Neural cell (in vitro differentiated cells): ENCODE measurements around the gene UTRN. TPM values are rescaled to one million over a fixed set of nuclear protein-coding genes. Genes with fewer than 3 reads are reported as not detected.

Experiments used
- H2AFZ ChIP-seq: fragments of 200-600, 300-800 bp; sonication (generic), shearing (Covaris generic); 2 replicates; pipeline ENCODE4 v1.6.0; 2014; ENCODE audit warnings: low read depth, mild to moderate bottlenecking, antibody characterized with exemption, low read length, moderate library complexity
- H3F3A ChIP-seq: fragments of 200-600 bp; shearing (Covaris generic); 2 replicates; pipeline ENCODE4 v1.6.1; 2016; ENCODE audit warnings: mild to moderate bottlenecking, moderate library complexity, mixed read lengths, antibody characterized with exemption, low read length; ENCODE audit not compliant: insufficient read depth, poor library complexity, severe bottlenecking
- H3K27ac ChIP-seq: fragments of 200-600, 300-800 bp; sonication (generic), shearing (Covaris generic); 2 replicates; pipeline ENCODE4 v1.5.1; 2014; ENCODE audit warnings: mild to moderate bottlenecking, low read length, moderate library complexity
- H3K27me3 ChIP-seq: fragments of 300-800, 200-600 bp; sonication (generic), shearing (Covaris generic); 2 replicates; pipeline ENCODE4 v1.6.0; 2014; ENCODE audit warnings: mild to moderate bottlenecking, low read depth, low read length, moderate library complexity; ENCODE audit not compliant: insufficient read depth
- H3K36me3 ChIP-seq: fragments of 300-800, 200-600 bp; sonication (generic), shearing (Covaris generic); 2 replicates; pipeline ENCODE4 v1.5.1; 2014; ENCODE audit warnings: mild to moderate bottlenecking, antibody characterized with exemption, low read length, moderate library complexity; ENCODE audit not compliant: insufficient read depth
- H3K4me2 ChIP-seq: fragments of 300-800, 200-600 bp; sonication (generic), shearing (Covaris generic); 2 replicates; pipeline ENCODE4 v1.6.0; 2014; ENCODE audit warnings: mild to moderate bottlenecking, low read length
- H3K4me3 ChIP-seq: fragments of 300-800, 200-600 bp; sonication (generic), shearing (Covaris generic); 2 replicates; pipeline ENCODE4 v1.5.1; 2014; ENCODE audit warnings: mild to moderate bottlenecking, low read length, moderate library complexity
- H3K79me2 ChIP-seq: fragments of 200-600 bp; shearing (Covaris generic); replicated peaks from 2 replicates; pipeline ENCODE4 v1.6.0; 2014; ENCODE audit warnings: mild to moderate bottlenecking, low read length, moderate library complexity; ENCODE audit not compliant: insufficient read depth
- H3K9ac ChIP-seq: fragments of 300-800, 200-600 bp; sonication (generic), shearing (Covaris generic); 2 replicates; pipeline ENCODE4 v1.6.1; 2016; ENCODE audit warnings: mild to moderate bottlenecking, low read length, mixed read lengths
- H3K9me2 ChIP-seq: fragments of 200-600 bp; shearing (Covaris generic); 2 replicates; pipeline ENCODE4 v1.6.1; 2016; ENCODE audit warnings: mild to moderate bottlenecking, low read length, mixed read lengths; ENCODE audit not compliant: insufficient read depth
- H3K9me3 ChIP-seq: fragments of 200-600, 300-800 bp; sonication (generic), shearing (Covaris generic); 2 replicates; pipeline ENCODE4 v1.6.1; 2016; ENCODE audit warnings: mild to moderate bottlenecking, mixed run types, low read length, moderate library complexity, mixed read lengths
- H4K20me1 ChIP-seq: fragments of 200-600 bp; shearing (Covaris generic); 2 replicates; pipeline ENCODE4 v1.6.1; 2016; ENCODE audit warnings: mild to moderate bottlenecking, mixed run types; ENCODE audit not compliant: insufficient read depth
- CTCF ChIP-seq: fragments of 450-650 bp; IDR thresholded peaks from 2 replicates; pipeline ENCODE4 v1.5.1; 2014; ENCODE audit warnings: antibody characterized with exemption, mild to moderate bottlenecking, moderate library complexity; ENCODE audit not compliant: poor library complexity, severe bottlenecking
- EP300 ChIP-seq: fragments of 450-650 bp; conservative IDR thresholded peaks from 2 replicates; pipeline ENCODE4 v1.6.1; 2014; ENCODE audit warnings: antibody characterized with exemption, mild to moderate bottlenecking, moderate library complexity; ENCODE audit not compliant: poor library complexity, severe bottlenecking
- EZH2 ChIP-seq: fragments of 200-600, 300-800 bp; shearing (Covaris generic), sonication (generic); IDR thresholded peaks from 2 replicates; pipeline ENCODE4 v1.6.1; 2014; ENCODE audit warnings: antibody characterized with exemption, low read length, borderline replicate concordance, mild to moderate bottlenecking; ENCODE audit not compliant: insufficient read depth, poor library complexity, severe bottlenecking
- MXI1 ChIP-seq: fragments of 450-650 bp; conservative IDR thresholded peaks from 2 replicates; pipeline ENCODE4 v1.6.1; 2014; ENCODE audit warnings: antibody characterized with exemption, mild to moderate bottlenecking; ENCODE audit not compliant: poor library complexity, severe bottlenecking
- POLR2AphosphoS5 ChIP-seq: IDR thresholded peaks from 2 replicates; pipeline ENCODE4 v1.6.1; 2012
- RAD21 ChIP-seq: fragments of 450-650 bp; conservative IDR thresholded peaks from 2 replicates; pipeline ENCODE4 v1.6.1; 2014; ENCODE audit warnings: antibody characterized with exemption, mild to moderate bottlenecking, moderate library complexity
- REST ChIP-seq: IDR thresholded peaks from 2 replicates; pipeline ENCODE4 v1.6.1; 2012; ENCODE audit warnings: borderline replicate concordance
- SMC3 ChIP-seq: fragments of 450-650 bp; conservative IDR thresholded peaks from 2 replicates; pipeline ENCODE4 v1.6.1; 2014; ENCODE audit warnings: antibody characterized with exemption, mild to moderate bottlenecking, moderate library complexity; ENCODE audit not compliant: poor library complexity
- TAF1 ChIP-seq: IDR thresholded peaks from 2 replicates; pipeline ENCODE4 v1.6.1; 2012; ENCODE audit warnings: low read depth
- polyA plus RNA-seq: library from polyadenylated mRNA; depleted of rRNA; stranded (reverse); fragments of >200 nt; gene quantifications from 2 replicates; pipeline ENCODE4 v1.2.3, GENCODE V29; 2014

UTRN gene
- polyA plus RNA-seq, 1 donor from 2014 or later, result 5.2 TPM

- TF ChIP-seq RAD21 (no peak), CTCF (no peak), EP300 (no peak), TAF1 (no peak), EZH2 (no peak), POLR2AphosphoS5 (no peak), REST (no peak), MXI1 (no peak), SMC3 (no peak)
- Histone ChIP-seq H3K79me2 (peaks cover 32% of the 10 kb centered on the region), H3K9me3 (no peaks in the 10 kb centered on the region), H2AFZ (no peak overlapping the region), H3K27me3 (peaks cover 23% of the 10 kb centered on the region), H3K9ac (no peak overlapping the region), H3K36me3 (no peaks in the 10 kb centered on the region), H3K4me2 (no peak overlapping the region), H3F3A (no peaks in the 10 kb centered on the region), H3K4me3 (no peak overlapping the region), H3K9me2 (no peaks in the 10 kb centered on the region), H4K20me1 (no peaks in the 10 kb centered on the region), H3K27ac (no peak overlapping the region)
Observed at GRCh38 chr6:144289006-144289405, 3.9 kb downstream of the UTRN start.

GRCh38 chr6:144292372-144292771 lies 7.2 kb downstream of the UTRN start:
- Histone ChIP-seq H3K79me2 (peaks cover 28% of the 10 kb centered on the region), H3K9me3 (no peaks in the 10 kb centered on the region), H3F3A (no peaks in the 10 kb centered on the region), H3K27ac (no peak overlapping the region), H3K27me3 (peaks cover 3% of the 10 kb centered on the region), H3K4me3 (no peak overlapping the region), H3K36me3 (no peaks in the 10 kb centered on the region), H3K9ac (no peak overlapping the region), H2AFZ (no peak overlapping the region), H4K20me1 (no peaks in the 10 kb centered on the region), H3K9me2 (no peaks in the 10 kb centered on the region), H3K4me2 (no peak overlapping the region)
- TF ChIP-seq REST, result no peak
